SHP77 treated with DMSO at 0.1 percent for 48 hours (cell line): ENCODE results near the gene PDCD1LG2.

ENCODE experiments used
- DNase-seq: peaks from one replicate; lab custom pipeline; 2025; lab: John Stamatoyannopoulos, UW

Gene PDCD1LG2

GRCh38 chr9:5611321-5612184 is 101.2 kb downstream of the PDCD1LG2 start:
- DNase-seq = no peak

GRCh38 chr9:5612185-5612530 is 101.8 kb downstream of the PDCD1LG2 start:
- DNase-seq = no peak

GRCh38 chr9:5614192-5614591 is 103.9 kb downstream of the PDCD1LG2 start:
- no peak for DNase-seq

- no peak for DNase-seq
Measured at GRCh38 chr9:5614985-5615384, 104.7 kb downstream of the PDCD1LG2 start.

GRCh38 chr9:5617749-5618148 is 107.4 kb downstream of the PDCD1LG2 start:
- DNase-seq = no peak

GRCh38 chr9:5620494-5620893 is 110.2 kb downstream of the PDCD1LG2 start:
- DNase-seq = no peak
